ENCODE data around the gene HOXA5.
A peak's percentile ranks its signal among the peaks of the same experiment; 100 is the strongest.

HOXA5 gene

GRCh38 chr7:27143950-27144780, 684 bp upstream of the HOXA5 start (continued):
- TF ChIP-seq TSHZ1 (tag by site-specific recombination; IDR thresholded peaks at IDR 0.05; ENCODE audit: borderline replicate concordance) (peak; percentile 88), ZNF202 (tag by site-specific recombination; IDR thresholded peaks at IDR 0.05; ENCODE audit: borderline replicate concordance) (no peak), ZNF747 (tag by site-specific recombination; IDR thresholded peaks at IDR 0.05) (no peak), ZNF211 (tag by site-specific recombination; IDR thresholded peaks at IDR 0.05; ENCODE audit: low read depth) (no peak), HOXD13 (CRISPR knock-in tag; IDR thresholded peaks at IDR 0.05; ENCODE audit: borderline replicate concordance) (no peak), ZNF184 (tag by site-specific recombination; IDR thresholded peaks at IDR 0.05) (peak; percentile 13; the same call in 1 of the 2 replicates), ATF2 (tag by site-specific recombination; IDR thresholded peaks at IDR 0.05; ENCODE audit: low read depth) (no peak), ZNF394 (tag by site-specific recombination; IDR thresholded peaks at IDR 0.05; ENCODE audit: borderline replicate concordance) (no peak), ZNF302 (tag by site-specific recombination; IDR thresholded peaks at IDR 0.05; ENCODE audit: low read depth) (no peak), ZNF266 (tag by site-specific recombination; IDR thresholded peaks at IDR 0.05; ENCODE audit: low read depth) (no peak), ZNF19 (tag by site-specific recombination; IDR thresholded peaks at IDR 0.05; ENCODE audit: low read depth) (no peak), ZNF561 (tag by site-specific recombination; IDR thresholded peaks at IDR 0.05; ENCODE audit: borderline replicate concordance) (no peak; the same call in 1 of the 2 replicates), ZNF76 (tag by site-specific recombination; IDR thresholded peaks at IDR 0.05; ENCODE audit: borderline replicate concordance, low read depth) (no peak), ZNF521 (tag by site-specific recombination; IDR thresholded peaks at IDR 0.05) (no peak), ZNF155 (tag by site-specific recombination; IDR thresholded peaks at IDR 0.05) (no peak), ZNF148 (tag by site-specific recombination; IDR thresholded peaks at IDR 0.05; ENCODE audit: borderline replicate concordance) (no peak), ZNF501 (tag by site-specific recombination; IDR thresholded peaks at IDR 0.05) (0 out of 2 replicates have a peak, but pooled peaks have one; percentile 35), ZBTB6 (tag by site-specific recombination; IDR thresholded peaks at IDR 0.05) (no peak), PRDM4 (tag by site-specific recombination; IDR thresholded peaks at IDR 0.05) (peak; percentile 73), SCRT1 (tag by site-specific recombination; IDR thresholded peaks at IDR 0.05; ENCODE audit: borderline replicate concordance) (no peak)
- TF ChIP-seq, protein P1, sequence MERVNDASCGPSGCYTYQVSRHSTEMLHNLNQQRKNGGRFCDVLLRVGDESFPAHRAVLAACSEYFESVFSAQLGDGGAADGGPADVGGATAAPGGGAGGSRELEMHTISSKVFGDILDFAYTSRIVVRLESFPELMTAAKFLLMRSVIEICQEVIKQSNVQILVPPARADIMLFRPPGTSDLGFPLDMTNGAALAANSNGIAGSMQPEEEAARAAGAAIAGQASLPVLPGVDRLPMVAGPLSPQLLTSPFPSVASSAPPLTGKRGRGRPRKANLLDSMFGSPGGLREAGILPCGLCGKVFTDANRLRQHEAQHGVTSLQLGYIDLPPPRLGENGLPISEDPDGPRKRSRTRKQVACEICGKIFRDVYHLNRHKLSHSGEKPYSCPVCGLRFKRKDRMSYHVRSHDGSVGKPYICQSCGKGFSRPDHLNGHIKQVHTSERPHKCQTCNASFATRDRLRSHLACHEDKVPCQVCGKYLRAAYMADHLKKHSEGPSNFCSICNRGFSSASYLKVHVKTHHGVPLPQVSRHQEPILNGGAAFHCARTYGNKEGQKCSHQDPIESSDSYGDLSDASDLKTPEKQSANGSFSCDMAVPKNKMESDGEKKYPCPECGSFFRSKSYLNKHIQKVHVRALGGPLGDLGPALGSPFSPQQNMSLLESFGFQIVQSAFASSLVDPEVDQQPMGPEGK (tag by site-specific recombination; IDR thresholded peaks at IDR 0.05): peak; percentile 82
- TF ChIP-seq, protein P2, sequence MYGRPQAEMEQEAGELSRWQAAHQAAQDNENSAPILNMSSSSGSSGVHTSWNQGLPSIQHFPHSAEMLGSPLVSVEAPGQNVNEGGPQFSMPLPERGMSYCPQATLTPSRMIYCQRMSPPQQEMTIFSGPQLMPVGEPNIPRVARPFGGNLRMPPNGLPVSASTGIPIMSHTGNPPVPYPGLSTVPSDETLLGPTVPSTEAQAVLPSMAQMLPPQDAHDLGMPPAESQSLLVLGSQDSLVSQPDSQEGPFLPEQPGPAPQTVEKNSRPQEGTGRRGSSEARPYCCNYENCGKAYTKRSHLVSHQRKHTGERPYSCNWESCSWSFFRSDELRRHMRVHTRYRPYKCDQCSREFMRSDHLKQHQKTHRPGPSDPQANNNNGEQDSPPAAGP (tag by site-specific recombination; IDR thresholded peaks at IDR 0.05): no peak
- TF ChIP-seq, protein P3, sequence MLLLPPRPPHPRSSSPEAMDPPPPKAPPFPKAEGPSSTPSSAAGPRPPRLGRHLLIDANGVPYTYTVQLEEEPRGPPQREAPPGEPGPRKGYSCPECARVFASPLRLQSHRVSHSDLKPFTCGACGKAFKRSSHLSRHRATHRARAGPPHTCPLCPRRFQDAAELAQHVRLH (tag by site-specific recombination; IDR thresholded peaks at IDR 0.05): no peak
